ENCODE data around the gene TCFL5.
A peak's percentile ranks its signal among the peaks of the same experiment; 100 is the strongest.

- TF ChIP-seq CTCF (IDR thresholded peaks at IDR 0.05): peak; percentile 14 to 20
- no peak for TF ChIP-seq POLR2A (IDR thresholded peaks at IDR 0.05)
- TF ChIP-seq POLR2AphosphoS5 (IDR thresholded peaks at IDR 0.05): no peak
These were observed 39.3 kb upstream of the TCFL5 start for GRCh38 chr20:62900692-62901584.
